SK-N-MC (cell line): ENCODE results near the gene TM9SF1.

ENCODE experiments used
- EZH2 ChIP-seq: fragments of 200-600 bp; sonication (generic); IDR thresholded peaks from one replicate; pipeline ENCODE4 v1.6.1; 2017; ENCODE audit warnings: antibody characterized with exemption
- FOXP2 ChIP-seq: optimal IDR thresholded peaks from 2 replicates; pipeline ENCODE3; 2011; ENCODE audit warnings: mild to moderate bottlenecking, moderate library complexity; ENCODE audit not compliant: insufficient read depth; ENCODE audit errors: extremely low read length, control extremely low read depth
- POLR2AphosphoS5 ChIP-seq: IDR thresholded peaks from 2 replicates; pipeline ENCODE4 v1.6.1; 2012; ENCODE audit warnings: mild to moderate bottlenecking, low read depth, low read length, borderline replicate concordance

DNA sequence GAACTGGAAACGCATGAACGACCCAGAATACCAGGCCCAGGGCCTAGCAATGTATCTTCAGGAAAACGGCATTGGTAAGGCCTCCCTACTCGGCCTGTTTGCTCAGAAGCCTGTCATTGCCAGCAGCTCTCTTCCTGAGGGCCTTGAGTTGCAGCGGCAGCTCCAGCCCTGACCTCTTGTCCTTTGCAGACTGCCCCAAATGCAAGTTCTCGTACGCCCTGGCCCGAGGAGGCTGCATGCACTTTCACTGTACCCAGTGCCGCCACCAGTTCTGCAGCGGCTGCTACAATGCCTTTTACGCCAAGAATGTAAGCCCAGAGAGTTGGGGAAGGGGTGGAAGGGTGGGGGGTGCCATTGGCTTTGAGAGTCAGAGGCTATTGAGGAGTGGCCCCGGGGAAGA, 37.9 kb downstream of the TM9SF1 start:
- TF ChIP-seq POLR2AphosphoS5 (no peak), EZH2 (no peak), FOXP2 (no peak)
